B cell (primary cell): Measurements from ENCODE around the gene UBN2. TPM values are rescaled to one million over a fixed set of nuclear protein-coding genes. Genes with fewer than 3 reads are reported as not detected.

Experiments used
- ATAC-seq: fragments of 200-7000 bp; cut with Tn5 transposase; one replicate; pipeline ENCODE4 v1.10.0; 2021; ENCODE audit warnings: low read depth, mild to moderate bottlenecking, moderate number of reproducible peaks, moderate library complexity
- CTCF ChIA-PET: fragments of 350-600 bp; sonication (Branson Sonifier 250); formaldehyde crosslinking; loops from one replicate; lab custom pipeline; 2021; ENCODE audit warnings: antibody characterized with exemption, inconsistent platforms; lab: Charles Lee
- POLR2A ChIA-PET: fragments of 350-600 bp; sonication (Branson Sonifier 250); formaldehyde crosslinking; loops from one replicate; lab custom pipeline; 2021; ENCODE audit warnings: antibody characterized with exemption; lab: Charles Lee
- DNase-seq: peaks from one replicate; pipeline ENCODE4 v3.0.0; 2013
- H2AFZ ChIP-seq: 2 replicates; pipeline ENCODE4 v1.6.1; 2012; ENCODE audit warnings: mild to moderate bottlenecking, low read depth, low read length; ENCODE audit not compliant: insufficient read depth, poor library complexity, severe bottlenecking
- H3K27ac ChIP-seq, 2 donors: 1 replicate in 1 of 2; 2 replicates in 1 of 2; pipeline ENCODE4 v1.5.1; 2012 to 2013; ENCODE audit warnings: low read length in 2 of 2, mild to moderate bottlenecking in 2 of 2, moderate library complexity in 1 of 2
- H3K27me3 ChIP-seq, 4 experiments: fragments of 200-600 bp in 1 of 4; sonication (generic) in 1 of 4; replicated peaks in 1 of 4; 1 replicate in 2 of 4; 2 replicates in 2 of 4; pipeline versions ENCODE4 v1.6.1 to v1.7.0; 2013 to 2016; ENCODE audit warnings: low read length in 3 of 4, mild to moderate bottlenecking in 2 of 4, mixed read lengths in 1 of 4, moderate library complexity in 1 of 4; ENCODE audit not compliant: insufficient read depth in 4 of 4, control insufficient read depth in 3 of 4; ENCODE audit errors: control extremely low read depth in 1 of 4
- H3K36me3 ChIP-seq, 2 experiments: replicated peaks in 1 of 2; 1 replicate in 1 of 2; 2 replicates in 1 of 2; pipeline versions ENCODE4 v1.6.1 to v1.7.1; 2013; ENCODE audit warnings: low read length in 1 of 2; ENCODE audit not compliant: insufficient read depth in 2 of 2, control insufficient read depth in 1 of 2; ENCODE audit errors: control extremely low read depth in 1 of 2, extremely low read depth in 1 of 2
- H3K4me1 ChIP-seq, 2 donors: fragments of 200-600 bp in 1 of 2; sonication (generic) in 1 of 2; 1 replicate in 1 of 2; 2 replicates in 1 of 2; pipeline versions ENCODE4 v1.5.1 to v1.6.1; 2013 to 2017; ENCODE audit warnings: low read length in 2 of 2; ENCODE audit not compliant: control insufficient read depth in 2 of 2, insufficient read depth in 2 of 2
- H3K4me2 ChIP-seq: replicated peaks from 2 replicates; pipeline ENCODE3; 2012; ENCODE audit warnings: mild to moderate bottlenecking, low read depth, low read length; ENCODE audit not compliant: poor library complexity, severe bottlenecking
- H3K4me3 ChIP-seq, 5 experiments: fragments of 200-600 bp in 1 of 5; sonication (generic) in 1 of 5; 1 replicate in 3 of 5; 2 replicates in 2 of 5; pipeline versions ENCODE4 v1.5.1 to v1.7.0; 2011 to 2016; ENCODE audit warnings: low read length in 4 of 5, mild to moderate bottlenecking in 4 of 5, low read depth in 2 of 5, control low read depth in 1 of 5, moderate library complexity in 1 of 5; ENCODE audit not compliant: insufficient read depth in 1 of 5; ENCODE audit errors: control extremely low read depth in 1 of 5, extremely low read depth in 1 of 5
- H3K79me2 ChIP-seq: fragments of 200-600 bp; sonication (generic); one replicate; pipeline ENCODE4 v1.6.0; 2016; ENCODE audit warnings: low read length; ENCODE audit not compliant: control insufficient read depth, insufficient read depth
- H3K9ac ChIP-seq: fragments of 200-600 bp; sonication (generic); 2 replicates; pipeline ENCODE4 v1.6.1; 2017; ENCODE audit warnings: mild to moderate bottlenecking, low read length, moderate library complexity
- H3K9me3 ChIP-seq, 3 donors: one replicate each; pipeline versions ENCODE4 v1.6.1 to v1.7.1; 2013; ENCODE audit warnings: low read length in 2 of 3; ENCODE audit not compliant: control insufficient read depth in 2 of 3, insufficient read depth in 1 of 3; ENCODE audit errors: control extremely low read depth in 1 of 3
- H4K20me1 ChIP-seq: 2 replicates; pipeline ENCODE4 v1.6.0; 2012; ENCODE audit warnings: mild to moderate bottlenecking, low read length; ENCODE audit not compliant: insufficient read depth, control insufficient read depth, poor library complexity, severe bottlenecking
- H3K27ac Mint-ChIP-seq: one replicate; pipeline ENCODE4 v1.8.0; 2021; ENCODE audit warnings: mixed read lengths
- H3K27me3 Mint-ChIP-seq: one replicate; pipeline ENCODE4 v1.8.0; 2021; ENCODE audit warnings: mixed read lengths
- H3K4me1 Mint-ChIP-seq: one replicate; pipeline ENCODE4 v1.8.0; 2021; ENCODE audit warnings: mixed read lengths
- H3K4me3 Mint-ChIP-seq: one replicate; pipeline ENCODE4 v1.8.0; 2021; ENCODE audit warnings: mixed read lengths
- H3K9me3 Mint-ChIP-seq: one replicate; pipeline ENCODE4 v1.8.0; 2022; ENCODE audit warnings: mixed read lengths; ENCODE audit not compliant: insufficient read depth
- EZH2 ChIP-seq: IDR thresholded peaks from 2 replicates; pipeline ENCODE4 v1.6.1; 2012; ENCODE audit warnings: borderline replicate concordance, low read depth, mild to moderate bottlenecking, moderate library complexity, low read length; ENCODE audit not compliant: insufficient read depth, poor library complexity, severe bottlenecking
- WGBS: methylation state at CpG from one replicate; pipeline ENCODE4 v1.1.5; 2013; ENCODE audit warnings: missing lambda C conversion rate; ENCODE audit not compliant: insufficient coverage; 5-methylcytosine and 5-hydroxymethylcytosine counted together
- intact Hi-C: fragments of 100-400 bp; cut with micrococcal nuclease; formaldehyde crosslinking; loops from one replicate; pipeline ENCODE4 v1.10.0; 2022
- polyA plus RNA-seq: library from polyadenylated mRNA; depleted of rRNA; stranded (reverse); fragments of >200 nt; gene quantifications from 2 replicates; pipeline ENCODE4 v1.2.3, GENCODE V29; 2012
- total RNA-seq, 2 donors: library from RNA; stranded (reverse); fragments of 120-200 nt in 1 of 2; gene quantifications; 1 replicate in 1 of 2; 2 replicates in 1 of 2; pipeline versions ENCODE4 v1.2.3 to v1.2.4, GENCODE V29; 2013 to 2022
- TF ChIP-seq, protein P1 (sequence below): fragments of 200-600 bp; IDR thresholded peaks from one replicate; pipeline ENCODE4 v1.8.0; 2022; ENCODE audit warnings: antibody characterized with exemption, mild to moderate bottlenecking

The UBN2 gene
- total and polyA plus RNA-seq, 2 donors (not counting 1 experiment from before 2014, with no cell fraction given): 2.4 to 33.4 TPM

DNA sequence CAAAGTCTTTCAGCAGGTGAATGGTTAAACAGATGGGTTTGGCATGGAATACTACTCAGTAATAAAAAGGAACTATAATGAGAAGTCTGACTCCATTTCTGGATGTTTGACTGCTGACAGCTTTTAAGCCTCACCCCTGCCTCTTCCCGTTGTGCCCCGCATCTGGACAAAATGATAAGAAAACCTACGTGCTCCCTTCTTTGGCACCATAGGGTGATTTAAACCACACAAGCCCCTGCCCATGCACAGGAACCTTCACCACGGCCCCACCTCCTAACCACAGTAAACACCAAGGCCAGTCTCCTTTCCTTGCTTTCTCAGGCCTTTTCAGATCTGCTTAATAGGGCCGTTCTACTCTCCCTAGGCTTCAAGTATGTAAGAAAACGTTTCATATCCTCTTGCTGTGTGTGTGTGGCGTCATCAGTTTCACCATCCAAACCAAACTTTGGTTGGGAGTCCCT lies 47.1 kb upstream of the UBN2 start:
- Histone ChIP-seq H3K4me3 (no peak overlapping the region), H3K27me3 (no peaks in the 10 kb centered on the region), H3K27ac (no peak overlapping the region), H3K36me3 (peaks cover 0 to 5% of the 10 kb centered on the region in 2 experiments), H3K4me1 (no peaks in the 10 kb centered on the region), H3K79me2 (no peaks in the 10 kb centered on the region), H3K4me2 (no peak overlapping the region), H3K9ac (no peak overlapping the region), H3K9me3 (no peaks in the 10 kb centered on the region), H2AFZ (no peak overlapping the region), H4K20me1 (no peaks in the 10 kb centered on the region)
- Mint-ChIP-seq H3K27me3 (no peaks in the 10 kb centered on the region), H3K9me3 (no peaks in the 10 kb centered on the region), H3K4me1 (no peaks in the 10 kb centered on the region), H3K4me3 (no peak overlapping the region), H3K27ac (no peak overlapping the region)
- DNase-seq (no peak), ATAC-seq (no peak)
- POLR2A ChIA-PET: no interaction called here
- CTCF ChIA-PET: no interaction called here
- 83% methylated on average over 3 of the region's 7 CpGs for WGBS
- TF ChIP-seq, protein P1, sequence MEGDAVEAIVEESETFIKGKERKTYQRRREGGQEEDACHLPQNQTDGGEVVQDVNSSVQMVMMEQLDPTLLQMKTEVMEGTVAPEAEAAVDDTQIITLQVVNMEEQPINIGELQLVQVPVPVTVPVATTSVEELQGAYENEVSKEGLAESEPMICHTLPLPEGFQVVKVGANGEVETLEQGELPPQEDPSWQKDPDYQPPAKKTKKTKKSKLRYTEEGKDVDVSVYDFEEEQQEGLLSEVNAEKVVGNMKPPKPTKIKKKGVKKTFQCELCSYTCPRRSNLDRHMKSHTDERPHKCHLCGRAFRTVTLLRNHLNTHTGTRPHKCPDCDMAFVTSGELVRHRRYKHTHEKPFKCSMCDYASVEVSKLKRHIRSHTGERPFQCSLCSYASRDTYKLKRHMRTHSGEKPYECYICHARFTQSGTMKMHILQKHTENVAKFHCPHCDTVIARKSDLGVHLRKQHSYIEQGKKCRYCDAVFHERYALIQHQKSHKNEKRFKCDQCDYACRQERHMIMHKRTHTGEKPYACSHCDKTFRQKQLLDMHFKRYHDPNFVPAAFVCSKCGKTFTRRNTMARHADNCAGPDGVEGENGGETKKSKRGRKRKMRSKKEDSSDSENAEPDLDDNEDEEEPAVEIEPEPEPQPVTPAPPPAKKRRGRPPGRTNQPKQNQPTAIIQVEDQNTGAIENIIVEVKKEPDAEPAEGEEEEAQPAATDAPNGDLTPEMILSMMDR: no peak
- no peak for TF ChIP-seq EZH2
- intact Hi-C loops: no loop called here

DNA sequence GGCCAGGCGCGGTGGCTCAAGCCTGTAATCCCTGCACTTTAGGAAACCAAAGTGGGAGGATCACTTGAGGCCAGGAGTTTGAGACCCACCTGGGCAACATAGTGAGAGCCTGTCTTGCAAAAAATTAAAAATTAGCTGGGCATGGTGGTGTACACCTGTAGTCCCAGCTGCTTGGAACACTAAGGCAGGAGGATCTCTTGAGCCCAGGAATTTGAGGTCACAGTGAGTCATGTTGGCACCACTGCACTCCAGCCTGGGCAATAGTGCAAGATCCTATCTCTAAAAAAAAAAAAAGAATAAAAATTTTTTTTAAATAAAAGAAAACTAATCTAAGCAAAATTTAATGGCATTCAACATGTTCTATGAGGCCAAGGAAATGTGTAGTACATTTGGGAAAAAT lies 44.9 kb upstream of the UBN2 start:
- no peak overlapping the region for H3K27ac Mint-ChIP-seq

More for the DNA sequence above, 44.9 kb upstream of the UBN2 start:
- no peak for DNase-seq
- Histone ChIP-seq H3K9ac (no peak overlapping the region), H3K36me3 (peaks cover 0 to 5% of the 10 kb centered on the region in 2 experiments), H2AFZ (no peak overlapping the region), H3K4me2 (no peak overlapping the region), H3K4me1 (no peaks in the 10 kb centered on the region), H3K27ac (no peak overlapping the region), H3K9me3 (no peaks in the 10 kb centered on the region), H3K4me3 (no peak overlapping the region), H3K79me2 (no peaks in the 10 kb centered on the region), H3K27me3 (no peaks in the 10 kb centered on the region), H4K20me1 (no peaks in the 10 kb centered on the region)
- Mint-ChIP-seq H3K9me3 (no peaks in the 10 kb centered on the region), H3K4me3 (no peak overlapping the region), H3K4me1 (no peaks in the 10 kb centered on the region), H3K27me3 (no peaks in the 10 kb centered on the region)
- WGBS: 100% methylated on average over 2 of the region's 2 CpGs
- TF ChIP-seq, protein P1: no peak
- no peak for TF ChIP-seq EZH2
- POLR2A ChIA-PET: no interaction called here
- CTCF ChIA-PET: no interaction called here
- intact Hi-C loops: no loop called here
- no peak for ATAC-seq
